Activated B cell treated with CpG ODN at 0.5 μM for 24 hours (primary cell): ENCODE results near the gene PELO. TPM values are rescaled to one million over a fixed set of nuclear protein-coding genes. Genes with fewer than 3 reads are reported as not detected.

Experiments used
- ATAC-seq: fragments of 200-7000 bp; cut with Tn5 transposase; one replicate; pipeline ENCODE4 v1.10.0; 2021; ENCODE audit warnings: low read depth, mild to moderate bottlenecking, moderate library complexity
- CTCF ChIA-PET: fragments of 350-600 bp; sonication (Branson Sonifier 250); formaldehyde crosslinking; loops from one replicate; lab custom pipeline; 2021; ENCODE audit warnings: antibody characterized with exemption; lab: Charles Lee
- POLR2A ChIA-PET: fragments of 350-600 bp; sonication (Branson Sonifier 250); formaldehyde crosslinking; loops from one replicate; lab custom pipeline; 2021; ENCODE audit warnings: antibody characterized with exemption; lab: Charles Lee
- DNase-seq: peaks from one replicate; pipeline ENCODE4 v3.0.0; 2022
- H3K27ac Mint-ChIP-seq: one replicate; pipeline ENCODE4 v1.8.0; 2020; ENCODE audit warnings: mixed read lengths
- H3K27me3 Mint-ChIP-seq: one replicate; pipeline ENCODE4 v1.8.0; 2021; ENCODE audit warnings: mixed read lengths
- H3K36me3 Mint-ChIP-seq: one replicate; pipeline ENCODE4 v1.8.0; 2021; ENCODE audit warnings: low read depth, mixed read lengths
- H3K4me1 Mint-ChIP-seq: one replicate; pipeline ENCODE4 v1.8.0; 2021; ENCODE audit warnings: mixed read lengths
- H3K4me3 Mint-ChIP-seq: one replicate; pipeline ENCODE4 v1.8.0; 2020; ENCODE audit warnings: mild to moderate bottlenecking, mixed read lengths
- H3K9me3 Mint-ChIP-seq: one replicate; pipeline ENCODE4 v1.8.0; 2020; ENCODE audit warnings: mixed read lengths
- intact Hi-C: fragments of 100-400 bp; cut with micrococcal nuclease; formaldehyde crosslinking; loops from one replicate; pipeline ENCODE4 v1.15.1; 2024
- total RNA-seq: library from RNA; stranded (reverse); gene quantifications from 2 replicates; pipeline ENCODE4 v1.2.3, GENCODE V29; 2022
- TF ChIP-seq, protein P1 (sequence below): fragments of 200-600 bp; IDR thresholded peaks from one replicate; pipeline ENCODE4 v1.8.0; 2022; ENCODE audit warnings: antibody characterized with exemption, mild to moderate bottlenecking

Gene PELO
- total RNA-seq, 1 donor from 2014 or later, result 23.0 TPM

GRCh38 chr5:52807037-52807436 lies 19.3 kb downstream of the PELO start:
- TF ChIP-seq, protein P1, sequence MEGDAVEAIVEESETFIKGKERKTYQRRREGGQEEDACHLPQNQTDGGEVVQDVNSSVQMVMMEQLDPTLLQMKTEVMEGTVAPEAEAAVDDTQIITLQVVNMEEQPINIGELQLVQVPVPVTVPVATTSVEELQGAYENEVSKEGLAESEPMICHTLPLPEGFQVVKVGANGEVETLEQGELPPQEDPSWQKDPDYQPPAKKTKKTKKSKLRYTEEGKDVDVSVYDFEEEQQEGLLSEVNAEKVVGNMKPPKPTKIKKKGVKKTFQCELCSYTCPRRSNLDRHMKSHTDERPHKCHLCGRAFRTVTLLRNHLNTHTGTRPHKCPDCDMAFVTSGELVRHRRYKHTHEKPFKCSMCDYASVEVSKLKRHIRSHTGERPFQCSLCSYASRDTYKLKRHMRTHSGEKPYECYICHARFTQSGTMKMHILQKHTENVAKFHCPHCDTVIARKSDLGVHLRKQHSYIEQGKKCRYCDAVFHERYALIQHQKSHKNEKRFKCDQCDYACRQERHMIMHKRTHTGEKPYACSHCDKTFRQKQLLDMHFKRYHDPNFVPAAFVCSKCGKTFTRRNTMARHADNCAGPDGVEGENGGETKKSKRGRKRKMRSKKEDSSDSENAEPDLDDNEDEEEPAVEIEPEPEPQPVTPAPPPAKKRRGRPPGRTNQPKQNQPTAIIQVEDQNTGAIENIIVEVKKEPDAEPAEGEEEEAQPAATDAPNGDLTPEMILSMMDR, result no peak
- Mint-ChIP-seq H3K9me3 (no peaks in the 10 kb centered on the region), H3K27ac (no peak overlapping the region), H3K4me1 (peaks cover 18% of the 10 kb centered on the region), H3K4me3 (no peak overlapping the region), H3K36me3 (peaks cover 14% of the 10 kb centered on the region), H3K27me3 (no peaks in the 10 kb centered on the region)
- intact Hi-C loops, result loop anchor here (10.0 kb wide), 1 partner anchor 1508 kb away; the partner anchor contains the start of gene ARL15
- DNase-seq, result no peak
- no peak for ATAC-seq
- ChIA-PET POLR2A (interaction anchor here (1.7 kb wide), 1 partner anchor 8 kb away, joined by 8 read pairs; no protein-coding TSS in a partner anchor), CTCF (no interaction called here)

GRCh38 chr5:52807723-52808122 lies 20.0 kb downstream of the PELO start:
- Mint-ChIP-seq H3K4me1 (peaks cover 14% of the 10 kb centered on the region), H3K36me3 (peaks cover 14% of the 10 kb centered on the region), H3K4me3 (no peak overlapping the region), H3K27me3 (no peaks in the 10 kb centered on the region), H3K9me3 (no peaks in the 10 kb centered on the region), H3K27ac (no peak overlapping the region)
- no peak for ATAC-seq
- ChIA-PET POLR2A (interaction anchor here (1.7 kb wide), 1 partner anchor 8 kb away, joined by 8 read pairs; no protein-coding TSS in a partner anchor), CTCF (no interaction called here)
- intact Hi-C loops, result loop anchor here (10.0 kb wide), 1 partner anchor 1507 kb away; the partner anchor contains the start of gene ARL15
- no peak for DNase-seq
- TF ChIP-seq, protein P1, result no peak

DNA sequence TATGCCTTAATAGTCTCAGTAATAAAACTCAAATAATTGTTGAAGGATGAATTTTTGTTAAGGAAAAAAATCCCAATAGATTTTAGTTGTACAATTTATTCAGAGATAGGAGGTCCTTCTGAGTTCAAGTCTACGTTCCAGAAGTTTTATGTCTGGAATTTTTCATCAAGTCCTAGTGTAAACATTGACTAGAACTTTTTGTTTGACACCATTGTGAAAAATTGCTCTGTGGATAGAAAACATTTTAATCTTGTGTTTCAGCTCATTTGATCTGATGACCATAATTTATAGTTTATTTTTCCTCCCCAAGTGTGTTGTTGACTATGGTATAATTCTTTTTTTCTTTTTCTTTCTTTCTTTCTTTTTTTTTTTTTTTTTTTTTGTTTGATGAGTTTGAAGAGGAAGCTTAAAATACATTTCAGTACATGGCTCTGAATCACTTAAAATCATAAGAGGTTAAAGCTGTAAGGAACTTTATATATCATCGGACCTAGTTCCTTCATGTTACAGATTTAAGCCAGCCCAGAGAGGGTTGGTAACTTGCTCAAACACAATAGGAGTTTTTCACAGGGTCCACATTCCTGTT lies 20.7 kb downstream of the PELO start:
- Mint-ChIP-seq H3K9me3 (no peaks in the 10 kb centered on the region), H3K4me1 (peaks cover 9% of the 10 kb centered on the region), H3K27me3 (no peaks in the 10 kb centered on the region), H3K27ac (no peak overlapping the region), H3K4me3 (no peak overlapping the region), H3K36me3 (peaks cover 14% of the 10 kb centered on the region)
- no peak for DNase-seq
- ChIA-PET CTCF (no interaction called here), POLR2A (interaction anchor here (1.7 kb wide), 1 partner anchor 9 kb away, joined by 8 read pairs; no protein-coding TSS in a partner anchor)
- TF ChIP-seq, protein P1, result no peak
- intact Hi-C loops, result loop anchor here (10.0 kb wide), 1 partner anchor 1506 kb away; the partner anchor contains the start of gene ARL15
- no peak for ATAC-seq

DNA sequence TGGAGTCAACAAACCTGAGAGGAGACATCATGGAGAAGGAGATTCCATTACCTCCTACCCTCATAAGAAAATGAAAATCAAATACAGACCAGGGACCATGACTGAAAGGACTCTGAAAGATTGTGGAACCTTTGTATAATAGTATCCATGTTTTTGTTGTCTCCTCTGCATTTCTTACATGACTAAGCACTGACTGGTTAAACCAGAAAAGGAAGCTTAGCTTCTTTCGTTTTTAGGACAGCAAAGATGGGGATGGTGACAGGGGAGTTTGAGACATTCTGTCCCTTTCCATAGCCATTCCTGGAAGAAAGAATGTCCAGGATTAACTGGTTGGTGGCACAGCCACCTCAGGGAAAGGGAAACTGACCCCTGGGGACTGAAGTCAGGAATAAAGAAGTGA lies 22.2 kb downstream of the PELO start:
- no peak overlapping the region for H3K27ac Mint-ChIP-seq
- DNase-seq (no peak), ATAC-seq (no peak)
- peaks cover 2% of the 10 kb centered on the region for H3K4me1 Mint-ChIP-seq
- peaks cover 2% of the 10 kb centered on the region for H3K27me3 Mint-ChIP-seq
- POLR2A ChIA-PET, result no interaction called here
- CTCF ChIA-PET, result no interaction called here
- no peaks in the 10 kb centered on the region for H3K9me3 Mint-ChIP-seq
- peaks cover 8% of the 10 kb centered on the region for H3K36me3 Mint-ChIP-seq
- intact Hi-C loops, result loop anchor here (10.0 kb wide), 1 partner anchor 1505 kb away; the partner anchor contains the start of gene ARL15
- TF ChIP-seq, protein P1, result no peak
- H3K4me3 Mint-ChIP-seq, result no peak overlapping the region

DNA sequence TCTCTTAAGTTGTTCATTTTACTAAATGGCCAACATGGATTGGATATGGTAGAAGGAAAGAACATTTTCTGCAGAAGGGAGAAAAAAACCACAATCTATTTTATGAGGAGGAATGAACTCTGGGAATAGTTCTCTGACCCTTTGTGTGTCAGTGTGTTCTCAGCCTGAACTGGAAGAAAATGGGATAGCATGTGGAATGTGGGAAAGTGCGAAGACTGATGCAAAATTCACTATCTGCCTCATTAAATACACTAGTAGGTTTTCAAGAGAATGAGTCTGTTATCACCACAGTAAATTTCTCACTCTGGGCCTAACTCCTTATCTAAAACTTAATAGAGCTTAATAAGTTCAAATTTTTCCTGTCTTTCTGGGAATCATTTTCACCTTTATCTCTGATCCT lies 22.7 kb downstream of the PELO start:
- TF ChIP-seq, protein P1, result no peak
- H3K4me1 Mint-ChIP-seq, result no peaks in the 10 kb centered on the region
- CTCF ChIA-PET, result no interaction called here
- DNase-seq, result no peak
- ATAC-seq, result no peak
- no peak overlapping the region for H3K27ac Mint-ChIP-seq
- H3K36me3 Mint-ChIP-seq, result peaks cover 3% of the 10 kb centered on the region
- no peak overlapping the region for H3K4me3 Mint-ChIP-seq
- intact Hi-C loops, result no loop called here
- H3K9me3 Mint-ChIP-seq, result no peaks in the 10 kb centered on the region
- POLR2A ChIA-PET, result no interaction called here
- peaks cover 2% of the 10 kb centered on the region for H3K27me3 Mint-ChIP-seq
